ENCODE measurements around the gene PDLIM5.

DNA sequence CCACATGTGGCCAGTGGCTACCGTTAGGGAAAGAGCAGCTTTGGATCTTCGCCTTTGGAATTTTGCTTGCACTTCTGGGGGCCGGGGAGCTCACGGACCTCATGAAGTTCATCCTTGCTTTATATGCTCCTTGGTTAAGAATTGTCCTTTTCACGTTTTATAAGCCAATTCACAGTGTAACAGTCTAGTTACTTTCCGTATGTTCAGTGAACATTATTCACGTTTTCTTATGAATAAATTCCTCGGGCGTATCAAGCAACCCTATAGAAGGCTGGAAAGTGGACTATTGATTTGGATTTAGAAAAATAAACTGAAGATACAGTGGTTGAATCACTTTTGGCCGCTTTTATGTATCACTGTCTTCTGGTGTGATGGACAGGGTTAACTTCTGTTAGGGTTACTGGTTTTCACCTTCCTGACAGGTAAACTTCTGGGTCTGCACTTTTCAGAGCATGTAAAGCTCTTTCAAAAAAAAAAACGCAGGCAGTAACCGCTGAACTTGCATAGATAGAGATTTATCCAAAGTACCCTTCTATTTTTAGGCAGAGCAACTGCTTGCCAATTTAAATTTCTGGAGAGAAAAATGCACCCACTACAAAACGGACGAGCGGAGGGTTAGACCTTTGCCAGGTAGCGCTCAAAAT lies 569 bp upstream of the PDLIM5 start:
- TF ChIP-seq CTCF (optimal IDR thresholded peaks at IDR 0.05 in 1 of 3, IDR thresholded peaks at IDR 0.05 in 1 of 3, conservative IDR thresholded peaks at IDR 0.05 in 1 of 3; ENCODE audit: extremely low read depth in 1 of 3, insufficient read depth in 2 of 3, low read length in 3 of 3) = no peak
- TF ChIP-seq EZH2 (IDR thresholded peaks at IDR 0.05; ENCODE audit: low read length) = no peak
